Measurements from ENCODE around the gene TTLL7.

DNA sequence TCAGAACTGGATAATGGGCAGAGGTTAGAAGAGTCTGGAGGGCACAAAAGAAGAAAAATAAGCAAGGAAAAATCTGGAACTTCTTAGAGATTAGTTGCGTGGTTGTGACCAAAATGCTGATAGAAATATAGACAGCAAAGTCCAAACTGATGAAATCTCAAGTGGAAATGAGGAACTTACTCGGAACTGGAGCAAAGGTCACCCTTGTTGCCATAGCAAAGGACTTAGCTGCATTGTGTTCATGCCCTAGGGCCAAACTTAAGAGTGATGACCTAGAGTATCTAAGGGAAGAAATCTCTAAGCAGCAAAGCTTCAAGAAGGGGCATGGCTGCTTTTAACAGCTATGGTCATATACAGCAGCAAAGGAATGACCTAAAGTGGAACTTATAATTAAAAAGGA is 180.0 kb downstream of the TTLL7 start:
- TF ChIP-seq, protein P1, sequence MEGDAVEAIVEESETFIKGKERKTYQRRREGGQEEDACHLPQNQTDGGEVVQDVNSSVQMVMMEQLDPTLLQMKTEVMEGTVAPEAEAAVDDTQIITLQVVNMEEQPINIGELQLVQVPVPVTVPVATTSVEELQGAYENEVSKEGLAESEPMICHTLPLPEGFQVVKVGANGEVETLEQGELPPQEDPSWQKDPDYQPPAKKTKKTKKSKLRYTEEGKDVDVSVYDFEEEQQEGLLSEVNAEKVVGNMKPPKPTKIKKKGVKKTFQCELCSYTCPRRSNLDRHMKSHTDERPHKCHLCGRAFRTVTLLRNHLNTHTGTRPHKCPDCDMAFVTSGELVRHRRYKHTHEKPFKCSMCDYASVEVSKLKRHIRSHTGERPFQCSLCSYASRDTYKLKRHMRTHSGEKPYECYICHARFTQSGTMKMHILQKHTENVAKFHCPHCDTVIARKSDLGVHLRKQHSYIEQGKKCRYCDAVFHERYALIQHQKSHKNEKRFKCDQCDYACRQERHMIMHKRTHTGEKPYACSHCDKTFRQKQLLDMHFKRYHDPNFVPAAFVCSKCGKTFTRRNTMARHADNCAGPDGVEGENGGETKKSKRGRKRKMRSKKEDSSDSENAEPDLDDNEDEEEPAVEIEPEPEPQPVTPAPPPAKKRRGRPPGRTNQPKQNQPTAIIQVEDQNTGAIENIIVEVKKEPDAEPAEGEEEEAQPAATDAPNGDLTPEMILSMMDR (IDR thresholded peaks at IDR 0.05) = no peak
- TF ChIP-seq POLR2A (IDR thresholded peaks at IDR 0.05) = no peak
- no peak for TF ChIP-seq EP300 (IDR thresholded peaks at IDR 0.05)

Measured in sigmoid colon (tissue), 4 donors.